Motor neuron (in vitro differentiated cells): ENCODE data around the gene MYLK. TPM values are rescaled to one million over a fixed set of nuclear protein-coding genes. Genes with fewer than 3 reads are reported as not detected.

Source experiments
- ATAC-seq, 8 experiments: fragments of 200-7000 bp; cut with Tn5 transposase; replicated peaks in 6 of 8; 2 replicates each; pipeline ENCODE4 v1.8.0; 2021; ENCODE audit warnings: mild to moderate bottlenecking in 8 of 8, moderate library complexity in 8 of 8
- H3K27ac ChIP-seq, 2 donors: fragments of 250-450 bp; sonication (Bioruptor Pico); 2 replicates each; pipeline ENCODE4 v1.9.0; 2021; ENCODE audit warnings: antibody characterized with exemption in 2 of 2, mild to moderate bottlenecking in 2 of 2, moderate library complexity in 1 of 2
- H3K4me1 ChIP-seq, 2 donors: fragments of 250-450 bp; sonication (Bioruptor Pico); replicated peaks in 1 of 2; 2 replicates each; pipeline ENCODE4 v1.6.1; 2021; ENCODE audit warnings: antibody characterized with exemption in 2 of 2, mild to moderate bottlenecking in 2 of 2, moderate library complexity in 1 of 2
- H3K4me3 ChIP-seq, 5 donors: fragments of 250-450 bp; sonication (Bioruptor Pico); 2 replicates each; pipeline ENCODE4 v1.9.0; 2021; ENCODE audit warnings: antibody characterized with exemption in 5 of 5, mild to moderate bottlenecking in 5 of 5, moderate library complexity in 4 of 5
- WGBS, 10 experiments: fragments of 450-650 bp; shearing (Covaris generic); methylation state at CpG; one replicate each; pipeline ENCODE4 v1.0.0; 2022; 5-methylcytosine and 5-hydroxymethylcytosine counted together
- in situ Hi-C, 9 experiments: fragments of 400-800 bp; cut with MboI; loops; one replicate each; pipeline ENCODE4 v1.15.0; 2021; ENCODE audit warnings: low sequenced_read_pairs in 9 of 9, low pct_unique_long_range_greater_than_20kb in 2 of 9; ENCODE audit not compliant: unreplicated experiment in 9 of 9
- total RNA-seq, 8 experiments: library from RNA; unstranded; fragments of 300-600 nt; gene quantifications; 2 replicates each; pipeline versions ENCODE4 v1.2.3 to v1.2.4, GENCODE V29; 2022

Gene MYLK
- total RNA-seq, 8 experiments from 2014 or later: 1.8 to 18.7 (median 6.1) TPM

- no peak overlapping the region for H3K27ac ChIP-seq
These were observed 315.3 kb downstream of the MYLK start for GRCh38 chr3:123568875-123569274.

DNA sequence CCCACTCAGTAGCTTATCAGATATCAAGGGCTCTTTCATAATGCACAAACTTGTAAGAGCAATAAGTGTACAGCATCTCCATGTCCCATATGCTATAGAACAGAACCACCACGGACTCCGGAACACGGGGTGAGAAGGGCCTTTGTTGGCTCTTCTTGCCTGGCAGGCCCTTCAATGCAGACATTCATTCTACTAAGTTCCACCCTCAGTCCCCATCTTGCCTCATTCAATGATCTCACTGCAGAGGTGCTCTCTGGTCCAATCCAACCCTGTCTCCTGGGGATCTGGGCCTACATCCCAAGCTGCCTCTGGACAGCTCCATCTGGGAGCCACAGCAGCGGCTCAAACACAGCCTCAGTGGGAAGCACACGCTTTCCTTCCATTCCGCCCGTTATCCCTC is 316.1 kb downstream of the MYLK start:
- in situ Hi-C loops: loop anchor here in 1 of 9 experiments (25.0 kb wide), 1 partner anchor 231 kb away; no protein-coding TSS in a partner anchor
- no peaks in the 10 kb centered on the region for H3K4me1 ChIP-seq
- H3K27ac ChIP-seq: no peak overlapping the region
- no peak overlapping the region for H3K4me3 ChIP-seq
- 70 to 100% (median 97%) methylated on average over 2 to 5 of the region's 7 CpGs; no CpG with 5 or more reads in 2 of the 10 experiments for whole genome bisulfite sequencing, 10 experiments
- no peak for ATAC-seq

More at GRCh38 chr3:123568875-123569274, 315.3 kb downstream of the MYLK start:
- H3K4me3 ChIP-seq: no peak overlapping the region
- ATAC-seq: no peak
- no peaks in the 10 kb centered on the region for H3K4me1 ChIP-seq
- in situ Hi-C loops: loop anchor here in 1 of 9 experiments (25.0 kb wide), 1 partner anchor 232 kb away; no protein-coding TSS in a partner anchor

DNA sequence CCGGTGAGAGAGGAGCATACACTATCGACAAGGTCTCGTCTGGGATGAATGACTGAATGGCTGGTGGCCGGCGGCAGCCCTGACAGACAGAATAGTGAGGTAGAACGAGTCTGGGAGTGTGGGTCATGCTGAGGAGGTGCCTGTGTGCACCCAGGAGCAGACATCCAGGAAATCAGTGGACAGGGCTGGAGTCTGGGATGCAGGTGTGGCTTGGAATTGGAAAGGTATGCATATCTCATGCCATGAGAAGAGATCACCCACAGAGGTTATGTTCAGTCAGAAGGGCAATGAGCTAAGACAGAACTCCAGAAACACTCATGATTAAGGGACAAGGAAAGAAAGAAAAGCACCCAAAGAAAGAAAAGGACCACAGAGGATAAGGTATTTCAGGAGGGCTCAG is 320.1 kb downstream of the MYLK start:
- Histone ChIP-seq H3K4me3 (no peak overlapping the region), H3K4me1 (no peaks in the 10 kb centered on the region), H3K27ac (no peak overlapping the region)
- in situ Hi-C loops: loop anchor here in 1 of 9 experiments (25.0 kb wide), 1 partner anchor 227 kb away; no protein-coding TSS in a partner anchor
- no peak for ATAC-seq
- 80 to 100% (median 96%) methylated on average over 1 to 6 of the region's 6 CpGs; no CpG with 5 or more reads in 5 of the 10 experiments for WGBS, 10 experiments

GRCh38 chr3:123562547-123562946 is 321.6 kb downstream of the MYLK start:
- H3K4me3 ChIP-seq: no peak overlapping the region
- in situ Hi-C loops: loop anchor here in 1 of 9 experiments (25.0 kb wide), 1 partner anchor 225 kb away; no protein-coding TSS in a partner anchor
- no peak overlapping the region for H3K27ac ChIP-seq
- 13 to 100% (median 82%) methylated on average over 1 of the region's 1 CpG; no CpG with 5 or more reads in 3 of the 10 experiments for WGBS, 10 experiments
- ATAC-seq: no peak
- no peaks in the 10 kb centered on the region for H3K4me1 ChIP-seq

DNA sequence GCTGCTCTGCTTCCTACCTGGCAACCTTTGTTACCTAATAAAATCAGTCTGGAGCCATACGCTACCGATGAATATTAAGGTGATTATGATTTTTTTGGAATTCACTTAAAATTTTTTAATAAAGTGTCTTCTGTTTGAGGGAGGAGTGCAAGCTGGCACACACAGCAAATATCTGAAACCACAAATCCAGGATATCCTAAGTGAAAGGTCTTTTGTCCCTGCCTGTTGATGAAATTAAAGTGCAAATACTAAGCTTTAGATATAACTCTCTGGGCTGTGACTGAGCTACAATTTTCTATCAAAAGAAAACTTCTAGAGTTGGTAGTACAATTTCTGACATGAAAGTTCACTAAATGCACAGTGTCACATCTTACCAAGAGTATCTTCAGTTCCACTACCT is 322.9 kb downstream of the MYLK start:
- in situ Hi-C loops: loop anchor here in 1 of 9 experiments (25.0 kb wide), 1 partner anchor 224 kb away; no protein-coding TSS in a partner anchor
- Histone ChIP-seq H3K4me1 (no peaks in the 10 kb centered on the region), H3K4me3 (no peak overlapping the region), H3K27ac (no peak overlapping the region)
- 50 to 100% (median 74%) methylated on average over 1 to 2 of the region's 2 CpGs; no CpG with 5 or more reads in 4 of the 10 experiments for WGBS, 10 experiments
- no peak for ATAC-seq

Other genes starting within 250 kb of the MYLK start
- 100 to 1,000 TPM in 1 of 8 experiments, 10 to 100 TPM in 7; 26.1 to 113 (median 49.4) TPM for gene CCDC14, start 76.9 kb upstream of the MYLK start, total RNA-seq
- 1 to 10 TPM in 2 of 8 experiments, under 1 TPM in 4, not detected in 2; 0.05 to 3.9 (median 0.20) TPM for gene ROPN1, start 107.8 kb upstream of the MYLK start, total RNA-seq
- 10 to 100 TPM in 6 of 8 experiments, 1 to 10 TPM in 2; 6.1 to 72.1 (median 37.1) TPM for gene KALRN, start 149.0 kb upstream of the MYLK start, total RNA-seq